Skin of body (tissue), 2 donors: ENCODE measurements around the gene BMAL1. TPM values are rescaled to one million over a fixed set of nuclear protein-coding genes. Genes with fewer than 3 reads are reported as not detected.
"Not testable (repeated sequence)": the region's sequence is repeated elsewhere in the genome, so short reads cannot be mapped to it uniquely, and the experiment has no call there.

Experiments used
- DNase-seq: peaks from one replicate; lab custom pipeline; 2025; lab: John Stamatoyannopoulos, UW
- total RNA-seq: library from RNA; depleted of rRNA; stranded (reverse); fragments of >200 nt; gene quantifications from one replicate; pipeline ENCODE4 v1.2.3, GENCODE V29; 2014

Gene BMAL1
- 23.0 TPM for total RNA-seq

DNA sequence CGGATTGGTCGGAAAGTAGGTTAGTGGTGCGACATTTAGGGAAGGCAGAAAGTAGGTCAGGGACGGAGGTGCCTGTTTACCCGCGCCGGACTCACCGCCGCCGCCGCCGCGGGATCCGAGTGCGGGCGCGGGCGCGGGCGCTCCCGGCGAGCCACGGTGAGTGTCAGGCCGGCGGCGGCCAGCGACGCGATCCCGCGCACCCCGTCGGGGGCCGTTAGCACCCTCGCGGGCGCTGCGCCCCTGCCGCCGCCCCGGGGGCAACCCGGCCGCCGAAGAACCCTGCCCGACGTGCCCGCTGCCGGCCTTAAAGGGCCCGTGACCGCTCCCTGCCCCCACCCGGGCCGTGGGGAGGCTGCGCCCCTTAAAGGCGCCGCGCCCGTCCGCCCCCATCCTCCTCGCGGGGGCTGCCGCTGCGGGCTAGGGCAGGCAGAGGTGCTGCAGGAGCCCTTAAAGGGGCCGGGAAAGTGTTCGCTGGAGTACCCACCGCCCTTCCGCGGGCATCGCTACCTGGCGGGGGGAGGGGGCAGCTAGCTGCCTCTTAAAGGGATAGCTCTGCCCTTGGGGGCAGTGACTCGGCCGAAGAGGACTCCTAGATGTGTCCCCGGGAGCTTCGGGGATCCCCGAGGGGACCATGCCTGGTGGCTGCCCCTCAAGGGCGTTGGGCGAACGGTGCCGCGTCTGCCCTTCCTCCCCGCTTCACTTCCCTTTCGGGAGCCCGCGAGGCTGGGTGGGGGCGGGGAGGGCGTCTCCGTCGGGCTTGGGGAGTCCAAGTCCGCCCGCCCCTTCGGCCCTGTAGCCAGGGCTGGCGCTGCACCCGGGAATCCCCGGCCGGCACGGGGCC is at the start of gene BMAL1:
TSS of gene BMAL1 (plus strand) at position 23 of the 841 bp plus-strand sequence. CDS start 76,519 bp downstream, outside the sequence.
- no peak for DNase-seq

GRCh38 chr11:13228572-13228971 is 49.0 kb upstream of the BMAL1 start:
- DNase-seq = no peak

GRCh38 chr11:13229136-13229535 is 48.5 kb upstream of the BMAL1 start:
- peak; percentile 23 for DNase-seq

GRCh38 chr11:13229711-13230318 is 47.8 kb upstream of the BMAL1 start:
- DNase-seq = peak; percentile 87

- no peak for DNase-seq
Observed at GRCh38 chr11:13233173-13233745, 44.3 kb upstream of the BMAL1 start.

DNA sequence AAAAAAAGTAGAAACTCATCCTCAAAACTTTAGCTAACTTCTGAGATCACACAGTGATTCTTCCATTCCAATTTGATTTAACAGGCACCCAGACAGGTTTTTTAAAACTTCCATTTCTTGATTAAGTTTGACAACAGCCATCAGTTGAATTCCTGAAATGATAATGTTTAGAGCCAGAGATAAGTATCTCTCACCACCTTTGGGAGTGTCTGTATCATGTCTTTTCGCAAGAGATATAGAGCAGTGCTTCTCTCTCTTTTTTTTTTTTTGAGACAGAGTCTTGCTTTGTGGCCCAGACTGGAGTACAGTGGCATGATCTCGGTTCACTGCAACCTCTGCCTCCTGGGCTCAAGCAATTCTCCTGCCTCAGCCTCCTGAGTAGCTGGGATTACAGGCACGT is 41.7 kb upstream of the BMAL1 start:
- DNase-seq = no peak

- DNase-seq = no peak
Observed at GRCh38 chr11:13236626-13237025, 41.0 kb upstream of the BMAL1 start.

- no peak for DNase-seq
Observed at GRCh38 chr11:13237761-13238160, 39.8 kb upstream of the BMAL1 start.

DNA sequence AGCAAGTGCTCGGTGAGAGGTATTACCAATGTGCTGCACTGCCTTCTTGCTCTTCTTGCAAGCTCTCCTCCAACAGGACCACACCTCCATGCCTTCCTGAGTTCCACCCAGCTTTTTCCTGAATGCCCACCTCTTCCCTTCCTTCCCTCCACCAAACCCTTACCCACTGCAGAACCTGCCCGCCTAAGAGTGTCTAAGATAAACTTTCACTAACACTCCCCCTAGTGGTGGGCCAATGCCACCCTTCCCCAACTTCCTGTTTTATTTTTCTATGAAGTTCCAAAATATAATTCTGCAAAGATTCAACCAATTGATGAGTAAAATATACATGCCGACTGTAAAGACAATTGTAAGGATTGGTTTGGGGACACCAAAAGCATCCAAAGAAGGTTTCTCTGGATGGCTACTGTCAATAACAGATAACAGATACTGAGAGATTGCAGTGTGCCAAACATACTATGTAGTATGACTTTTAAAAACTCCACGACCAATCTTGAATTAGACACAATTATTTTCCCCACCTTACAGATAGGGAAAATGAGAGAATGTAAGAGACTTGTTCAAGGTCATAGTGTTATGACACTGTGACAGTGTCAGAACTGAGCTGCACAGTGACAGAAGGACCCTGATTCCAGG is 38.6 kb upstream of the BMAL1 start:
- no peak for DNase-seq

- DNase-seq = no peak
Observed at GRCh38 chr11:13242564-13242963, 35.0 kb upstream of the BMAL1 start.

GRCh38 chr11:13247606-13248296 is 29.8 kb upstream of the BMAL1 start:
- DNase-seq = no peak

DNA sequence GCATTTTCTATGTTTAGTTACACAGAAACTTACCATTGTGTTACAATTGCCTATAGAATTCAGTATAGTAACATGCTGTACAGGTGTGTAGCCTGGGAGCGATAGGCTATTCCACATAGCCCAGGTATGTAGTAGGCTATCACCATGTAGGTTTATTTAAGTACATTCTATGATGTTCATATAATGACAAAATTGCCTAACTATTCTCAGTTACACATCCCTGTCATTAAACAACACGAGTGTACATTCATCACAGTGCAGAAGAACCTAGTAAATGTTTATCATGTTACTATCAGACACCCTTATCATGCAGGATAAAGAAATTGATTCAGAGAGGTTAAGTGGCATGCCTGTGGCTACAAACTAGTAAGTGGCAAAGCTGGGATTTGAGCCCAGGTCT is 28.4 kb upstream of the BMAL1 start:
- no peak for DNase-seq

GRCh38 chr11:13249992-13250391 is 27.6 kb upstream of the BMAL1 start:
- DNase-seq = no peak

DNA sequence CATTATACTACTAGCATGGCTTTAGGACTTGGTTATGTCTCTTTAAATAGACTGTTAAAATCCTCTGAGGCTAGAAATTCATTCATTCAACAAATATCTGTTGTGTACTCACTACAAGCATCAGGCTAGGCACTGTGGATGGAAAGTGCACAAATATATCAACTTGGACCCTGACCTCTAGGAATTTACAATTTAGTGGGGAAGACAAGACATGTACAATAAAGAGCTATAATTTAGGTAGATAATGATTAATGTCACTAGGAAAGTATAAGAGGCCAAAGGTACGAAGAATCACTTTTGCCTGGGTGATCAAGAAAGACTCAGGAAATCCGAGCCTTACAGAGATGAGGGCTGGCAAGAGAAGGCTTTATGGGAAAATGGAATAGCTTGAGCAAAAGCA is 25.6 kb upstream of the BMAL1 start:
- DNase-seq = no peak

- DNase-seq = no peak
Observed at GRCh38 chr11:13252438-13252837, 25.2 kb upstream of the BMAL1 start.

DNA sequence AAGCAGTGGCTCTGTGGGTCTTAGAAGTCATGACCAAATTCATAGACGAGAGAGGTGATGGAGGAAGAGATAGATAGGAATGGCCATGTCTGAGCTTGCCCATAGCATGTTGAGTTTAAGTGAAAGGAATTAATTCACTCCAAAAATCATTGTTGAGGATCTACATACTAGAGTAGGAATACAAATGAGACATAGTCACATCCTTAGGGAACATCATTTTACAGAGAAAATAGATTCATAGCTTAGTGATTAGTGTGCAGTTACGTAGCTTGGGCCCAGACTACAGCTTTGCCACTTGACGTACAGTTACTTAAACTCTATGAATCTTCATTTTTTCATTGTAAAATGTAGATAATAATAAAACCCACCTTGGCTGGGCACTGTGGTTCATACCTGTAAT is 21.4 kb upstream of the BMAL1 start:
- no peak for DNase-seq

GRCh38 chr11:13258061-13258460 is 19.5 kb upstream of the BMAL1 start:
- DNase-seq = not testable (repeated sequence)

DNA sequence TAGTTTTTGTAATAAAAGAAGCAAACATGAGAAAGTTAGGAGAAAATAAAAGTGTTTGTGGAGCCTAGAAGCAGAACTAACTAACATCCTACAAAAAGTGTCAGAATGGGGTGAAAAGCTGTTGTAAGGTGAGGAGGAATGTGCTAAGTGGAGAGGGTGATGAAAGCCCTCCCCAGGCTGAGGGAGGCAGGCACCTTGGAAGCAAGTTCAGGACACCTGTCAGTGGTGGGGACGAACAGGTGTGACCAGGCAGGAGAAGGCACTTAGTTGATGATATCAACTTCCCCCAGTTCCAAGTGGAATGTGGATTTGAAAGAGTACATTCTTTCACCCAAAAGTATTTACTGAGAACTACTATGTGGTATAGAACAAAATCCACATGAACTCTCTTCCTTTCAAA is 18.7 kb upstream of the BMAL1 start:
- DNase-seq = no peak

DNA sequence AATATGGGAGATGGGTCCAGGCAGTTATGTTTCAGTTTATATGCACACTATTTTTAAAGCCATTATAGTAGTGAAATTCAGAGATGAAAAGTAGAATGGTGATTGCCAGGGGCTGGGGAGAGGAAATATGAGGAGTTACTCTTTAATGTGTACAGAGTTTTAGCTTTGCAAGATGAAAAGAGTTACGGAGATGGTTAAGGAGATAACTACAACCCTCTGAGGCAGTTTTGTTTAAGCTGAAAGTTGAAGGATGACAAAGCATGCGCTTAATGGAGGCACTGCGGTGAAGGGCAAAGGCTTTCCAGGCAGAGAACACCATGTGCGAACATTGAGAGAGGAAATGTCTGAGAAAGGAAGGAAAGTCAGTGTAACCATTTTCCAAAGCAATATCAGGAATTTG is 18.2 kb upstream of the BMAL1 start:
- no peak for DNase-seq

- no peak for DNase-seq
Observed at GRCh38 chr11:13260201-13260962, 17.2 kb upstream of the BMAL1 start.
